ENCODE results near the gene EDEM1. TPM values are rescaled to one million over a fixed set of nuclear protein-coding genes. Genes with fewer than 3 reads are reported as not detected.

EDEM1 gene
- total RNA-seq, 4 donors from 2014 or later: 48.1 to 127 (median 56.3) TPM

- 62% methylated on average over 6 of the region's 6 CpGs for WGBS
- Histone ChIP-seq H3K9me3 (no peaks in the 10 kb centered on the region), H3K4me3 (peak overlapping the region; percentile 74), H3K36me3 (peaks cover 21% of the 10 kb centered on the region), H3K27me3 (no peaks in the 10 kb centered on the region), H3K4me1 (peaks cover 29% of the 10 kb centered on the region), H3K27ac (no peak overlapping the region)
- DNase-seq (ENCODE audit: low spot score in 2 of 2): no peak
- TF ChIP-seq CTCF (IDR thresholded peaks at IDR 0.05) (no peak), POLR2AphosphoS5 (IDR thresholded peaks at IDR 0.05) (peak in 1 of 3 donors; percentile 29)
Measured at GRCh38 chr3:5186089-5186857, 1.2 kb upstream of the EDEM1 start.

- Histone ChIP-seq H3K4me1 (peaks cover 33% of the 10 kb centered on the region), H3K27ac (peak overlapping the region; percentile 46), H3K36me3 (peaks cover 15% of the 10 kb centered on the region), H3K9me3 (no peaks in the 10 kb centered on the region), H3K4me3 (peak overlapping the region; percentile 74), H3K27me3 (no peaks in the 10 kb centered on the region)
- WGBS: 4% methylated on average over 8 of the region's 8 CpGs
- TF ChIP-seq POLR2AphosphoS5 (IDR thresholded peaks at IDR 0.05) (no peak), EP300 (IDR thresholded peaks at IDR 0.05) (no peak), CTCF (IDR thresholded peaks at IDR 0.05) (no peak), POLR2A (IDR thresholded peaks at IDR 0.05) (no peak)
- no peak for DNase-seq (ENCODE audit: low spot score in 2 of 2)
Measured at GRCh38 chr3:5186858-5187155, 700 bp upstream of the EDEM1 start.

- peak; percentile 78 to 84 for DNase-seq (ENCODE audit: low spot score in 2 of 2)
Measured at GRCh38 chr3:5187920-5188418, 462 bp downstream of the EDEM1 start.

GRCh38 chr3:5188419-5189221 is 1.1 kb downstream of the EDEM1 start:
- Histone ChIP-seq H3K36me3 (peaks cover 4% of the 10 kb centered on the region), H3K9me3 (no peaks in the 10 kb centered on the region), H3K27ac (peak overlapping the region; percentile 93), H3K4me1 (peaks cover 51% of the 10 kb centered on the region), H3K4me3 (peak overlapping the region; percentile 74), H3K27me3 (no peaks in the 10 kb centered on the region)
- WGBS: 2% methylated on average over 16 of the region's 26 CpGs
- DNase-seq (ENCODE audit: low spot score in 2 of 2): peak in 1 of 2 donors; percentile 72
- TF ChIP-seq POLR2AphosphoS5 (IDR thresholded peaks at IDR 0.05) (no peak), EP300 (IDR thresholded peaks at IDR 0.05) (no peak), CTCF (IDR thresholded peaks at IDR 0.05) (no peak), POLR2A (IDR thresholded peaks at IDR 0.05) (no peak)

More at GRCh38 chr3:5187920-5188418, 462 bp downstream of the EDEM1 start:
- Histone ChIP-seq H3K9me3 (no peaks in the 10 kb centered on the region), H3K4me1 (peaks cover 44% of the 10 kb centered on the region), H3K4me3 (peak overlapping the region; percentile 74), H3K27me3 (no peaks in the 10 kb centered on the region), H3K36me3 (peaks cover 7% of the 10 kb centered on the region), H3K27ac (peak overlapping the region; percentile 93)
- 1% methylated on average over 10 of the region's 66 CpGs for WGBS
- TF ChIP-seq EP300 (IDR thresholded peaks at IDR 0.05): no peak
- no peak for TF ChIP-seq POLR2A (IDR thresholded peaks at IDR 0.05)
- TF ChIP-seq POLR2AphosphoS5 (IDR thresholded peaks at IDR 0.05): no peak
- TF ChIP-seq CTCF (IDR thresholded peaks at IDR 0.05): no peak
